Skeletal muscle satellite cell (primary cell): ENCODE results near the gene DEFB110.
A peak's percentile ranks its signal among the peaks of the same experiment; 100 is the strongest.

Experiments
- H3K27me3 ChIP-seq: 2 replicates; pipeline ENCODE4 v1.7.0; 2013; ENCODE audit warnings: low read length; ENCODE audit not compliant: control insufficient read depth, insufficient read depth
- H3K36me3 ChIP-seq: 2 replicates; pipeline ENCODE4 v1.7.0; 2013; ENCODE audit warnings: mild to moderate bottlenecking, control low read depth, low read length; ENCODE audit not compliant: insufficient read depth
- H3K4me1 ChIP-seq: 2 replicates; pipeline ENCODE4 v1.7.0; 2013; ENCODE audit warnings: low read length; ENCODE audit not compliant: control insufficient read depth, insufficient read depth
- H3K4me2 ChIP-seq: 2 replicates; pipeline ENCODE4 v1.7.0; 2013; ENCODE audit warnings: mild to moderate bottlenecking, low read length
- H3K4me3 ChIP-seq: 2 replicates; pipeline ENCODE4 v1.7.0; 2013; ENCODE audit warnings: low read length
- H3K9ac ChIP-seq: 2 replicates; pipeline ENCODE4 v1.7.0; 2013; ENCODE audit warnings: mild to moderate bottlenecking, low read depth, low read length, moderate library complexity
- H3K9me3 ChIP-seq: replicated peaks from 2 replicates; pipeline ENCODE4 v1.7.0; 2013; ENCODE audit warnings: mild to moderate bottlenecking, control low read depth, low read length

DEFB110 gene

DNA sequence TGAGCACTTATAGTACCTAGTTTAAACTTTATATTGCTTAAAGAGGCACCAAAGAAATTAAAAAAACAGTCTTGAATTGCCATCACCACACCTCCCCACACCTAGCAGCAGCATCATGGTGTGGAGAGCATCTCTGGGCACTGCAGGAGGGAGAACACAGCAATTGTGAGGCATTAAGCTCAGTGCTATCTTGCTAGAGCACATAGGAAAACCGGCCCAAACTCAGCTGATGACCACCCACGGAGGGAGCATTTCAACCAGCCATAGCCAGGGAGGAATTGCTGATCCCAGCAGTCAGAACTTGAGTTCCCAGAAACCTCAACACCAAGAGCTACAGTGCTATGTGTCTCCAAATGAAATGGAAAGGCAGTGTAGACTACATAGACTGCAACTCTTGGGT, 32.9 kb downstream of the DEFB110 start:
- Histone ChIP-seq H3K4me3 (no peak overlapping the region), H3K9ac (no peak overlapping the region), H3K4me2 (no peak overlapping the region), H3K9me3 (no peaks in the 10 kb centered on the region), H3K27me3 (no peaks in the 10 kb centered on the region), H3K36me3 (no peaks in the 10 kb centered on the region), H3K4me1 (no peaks in the 10 kb centered on the region)

- Histone ChIP-seq H3K4me2 (no peak overlapping the region), H3K27me3 (no peaks in the 10 kb centered on the region)
Measured at GRCh38 chr6:49987749-49988148, 34.0 kb downstream of the DEFB110 start.

GRCh38 chr6:49986551-49986950, 35.2 kb downstream of the DEFB110 start:
- H3K9ac ChIP-seq, result no peak overlapping the region
- no peaks in the 10 kb centered on the region for H3K27me3 ChIP-seq
- H3K4me1 ChIP-seq, result no peaks in the 10 kb centered on the region
- no peak overlapping the region for H3K4me3 ChIP-seq
- H3K9me3 ChIP-seq, result no peaks in the 10 kb centered on the region
- no peaks in the 10 kb centered on the region for H3K36me3 ChIP-seq
- H3K4me2 ChIP-seq, result no peak overlapping the region

More at GRCh38 chr6:49987749-49988148, 34.0 kb downstream of the DEFB110 start:
- H3K4me1 ChIP-seq, result no peaks in the 10 kb centered on the region
- no peaks in the 10 kb centered on the region for H3K36me3 ChIP-seq
- H3K9ac ChIP-seq, result no peak overlapping the region
- no peak overlapping the region for H3K4me3 ChIP-seq
- no peaks in the 10 kb centered on the region for H3K9me3 ChIP-seq

DNA sequence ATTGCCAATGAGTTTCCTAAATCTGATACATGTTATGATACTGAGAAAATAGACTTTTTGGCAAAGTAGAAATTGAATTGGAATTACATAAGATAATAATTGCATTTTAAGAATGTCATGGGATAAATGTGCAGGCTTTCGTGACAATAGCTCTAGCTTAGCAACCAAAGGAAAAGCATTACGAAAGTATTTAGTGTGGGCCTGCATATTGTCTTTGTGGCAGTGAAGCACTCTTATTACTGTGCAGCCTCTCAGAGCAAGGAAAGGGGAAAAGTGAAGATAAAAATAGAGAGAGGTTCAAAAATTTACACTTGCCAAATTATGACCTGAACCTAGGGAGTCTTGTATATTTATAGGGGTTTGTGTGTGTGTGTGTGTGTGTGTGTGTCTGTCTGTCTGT, 39.7 kb downstream of the DEFB110 start:
- Histone ChIP-seq H3K9ac (no peak overlapping the region), H3K9me3 (no peaks in the 10 kb centered on the region), H3K4me2 (no peak overlapping the region), H3K36me3 (no peaks in the 10 kb centered on the region), H3K4me1 (peaks cover 7% of the 10 kb centered on the region), H3K27me3 (no peaks in the 10 kb centered on the region), H3K4me3 (no peak overlapping the region)

GRCh38 chr6:49980898-49981297, 40.9 kb downstream of the DEFB110 start:
- Histone ChIP-seq H3K9me3 (no peaks in the 10 kb centered on the region), H3K4me2 (no peak overlapping the region), H3K36me3 (no peaks in the 10 kb centered on the region), H3K9ac (no peak overlapping the region), H3K4me3 (no peak overlapping the region), H3K4me1 (peaks cover 7% of the 10 kb centered on the region), H3K27me3 (no peaks in the 10 kb centered on the region)

- Histone ChIP-seq H3K4me3 (no peak overlapping the region), H3K4me1 (peaks cover 7% of the 10 kb centered on the region), H3K27me3 (no peaks in the 10 kb centered on the region), H3K9me3 (no peaks in the 10 kb centered on the region), H3K36me3 (no peaks in the 10 kb centered on the region), H3K4me2 (no peak overlapping the region), H3K9ac (no peak overlapping the region)
Measured at GRCh38 chr6:49979584-49979983, 42.2 kb downstream of the DEFB110 start.

DNA sequence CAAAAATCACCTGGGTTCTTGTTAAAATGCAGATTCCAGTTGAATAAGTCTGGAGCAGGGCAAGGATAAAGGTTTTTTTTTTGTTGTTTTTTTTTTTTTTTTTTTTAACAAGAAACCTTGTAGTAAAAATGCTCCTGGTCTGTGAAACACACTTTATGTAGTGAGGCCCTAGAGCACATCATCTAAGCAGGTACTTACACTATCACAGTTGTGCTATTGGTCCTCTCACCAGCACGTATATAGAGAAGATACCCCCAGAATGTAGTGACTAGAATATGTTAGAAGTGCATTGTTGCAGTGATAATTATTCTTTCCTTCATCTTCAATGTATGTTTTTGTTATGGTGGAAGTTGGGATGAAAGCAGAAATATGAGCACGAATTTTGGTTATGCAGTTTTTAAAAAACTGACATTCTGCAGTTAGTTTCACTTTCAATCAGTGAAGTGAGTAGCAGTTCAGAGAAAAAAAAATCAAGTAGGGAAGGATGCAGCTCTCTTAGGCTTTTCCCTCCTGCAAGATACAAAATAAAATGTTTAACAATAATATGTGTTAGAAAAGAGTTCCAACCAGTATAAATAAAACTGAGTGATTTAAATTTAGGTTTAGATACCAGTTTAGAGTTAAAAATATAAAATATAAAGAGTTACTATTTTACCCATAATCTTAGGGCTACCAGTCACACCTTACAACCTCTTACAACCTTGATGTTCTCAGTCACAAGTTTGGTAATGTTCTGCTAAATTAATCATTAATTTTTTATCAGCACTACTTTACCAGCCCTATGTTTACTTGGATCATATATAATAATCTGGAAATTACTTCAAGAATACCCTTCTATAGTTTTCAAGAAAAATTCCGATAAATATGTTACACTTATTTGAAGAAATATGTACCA, 43.2 kb downstream of the DEFB110 start:
- Histone ChIP-seq H3K9me3 (no peaks in the 10 kb centered on the region), H3K4me1 (peaks cover 7% of the 10 kb centered on the region), H3K27me3 (no peaks in the 10 kb centered on the region), H3K4me3 (peak overlapping the region; percentile 28), H3K36me3 (no peaks in the 10 kb centered on the region), H3K9ac (no peak overlapping the region), H3K4me2 (peak overlapping the region; percentile 53)

DNA sequence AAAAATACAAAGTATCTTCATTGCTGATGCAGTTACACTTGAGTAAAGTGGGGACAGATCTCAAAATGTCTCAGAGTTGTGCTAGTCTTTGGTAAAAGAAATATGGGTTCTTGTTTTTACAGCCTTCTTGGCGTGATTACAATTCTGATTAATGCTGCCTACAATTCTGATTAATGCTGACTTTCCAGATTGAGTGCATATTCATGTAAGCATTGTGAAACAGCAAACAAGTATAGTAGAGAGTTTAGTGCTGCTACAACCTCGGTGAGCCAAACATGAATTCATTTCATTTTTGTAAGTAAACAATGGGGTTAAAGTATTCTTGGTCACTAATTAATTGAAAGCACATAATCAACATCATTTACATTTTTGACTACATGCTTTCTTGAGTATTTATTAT, 52.2 kb downstream of the DEFB110 start, which contains the start of gene DEFB113:
Gene DEFB113 (minus strand): TSS at position 21 of the 400 bp plus-strand sequence. CDS start 0 bp downstream, at position 21.
- H3K4me1 ChIP-seq, result no peaks in the 10 kb centered on the region
- H3K27me3 ChIP-seq, result no peaks in the 10 kb centered on the region
- no peak within 1 kb of the TSS for H3K9ac ChIP-seq
- no peak within 1 kb of the TSS for H3K4me3 ChIP-seq
- no peaks in the 10 kb centered on the region for H3K36me3 ChIP-seq
- no peaks in the 10 kb centered on the region for H3K9me3 ChIP-seq
- no peak within 1 kb of the TSS for H3K4me2 ChIP-seq
